ENCODE results near the gene ARFGEF3.

The ARFGEF3 gene

DNA sequence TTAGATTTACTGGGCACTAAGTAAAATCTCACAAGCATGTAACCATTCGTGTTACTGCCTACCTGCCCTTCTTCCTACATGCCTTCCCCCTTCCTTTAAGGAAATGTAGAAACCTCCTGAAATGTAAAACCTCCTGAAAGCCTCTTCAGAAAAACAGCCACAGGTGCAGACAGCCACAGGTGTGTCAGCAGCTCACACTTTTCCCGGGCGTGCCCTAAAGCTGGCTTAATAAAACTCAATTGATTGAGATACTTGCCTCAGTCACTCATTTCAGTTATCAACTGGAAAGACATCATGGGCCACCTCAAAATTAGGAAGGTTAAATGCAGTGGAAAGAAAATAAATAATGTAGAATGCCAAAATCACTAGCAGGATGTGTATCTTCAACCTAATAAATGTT lies 79.6 kb downstream of the ARFGEF3 start:
- DNase-seq (ENCODE audit: insufficient read length, low spot score) (no peak), FAIRE-seq (no peak)
- TF ChIP-seq CTCF (IDR thresholded peaks at IDR 0.05; ENCODE audit: insufficient read depth, missing control alignments): no peak

DNA sequence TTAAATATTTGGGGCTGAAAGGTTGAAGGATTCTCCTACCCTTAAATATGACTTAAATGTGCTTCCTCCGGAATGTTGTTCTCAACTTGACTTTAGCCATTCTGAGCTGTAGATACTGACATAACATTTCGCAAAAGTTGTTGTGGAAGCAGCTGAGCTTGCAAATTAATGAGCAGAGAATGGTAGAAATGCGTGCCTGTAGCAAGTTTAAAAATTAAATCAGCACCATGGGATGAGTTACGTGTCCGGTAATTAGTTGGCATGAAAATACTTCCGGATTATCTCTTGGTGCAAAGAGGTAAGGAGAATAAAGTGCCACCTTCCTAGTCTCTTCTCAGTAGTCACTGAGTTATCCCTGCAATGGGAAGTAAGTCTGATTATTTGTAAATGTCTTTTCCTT lies 80.2 kb downstream of the ARFGEF3 start:
- no peak for DNase-seq (ENCODE audit: insufficient read length, low spot score)
- TF ChIP-seq CTCF (IDR thresholded peaks at IDR 0.05; ENCODE audit: insufficient read depth, missing control alignments): no peak
- no peak for FAIRE-seq

DNA sequence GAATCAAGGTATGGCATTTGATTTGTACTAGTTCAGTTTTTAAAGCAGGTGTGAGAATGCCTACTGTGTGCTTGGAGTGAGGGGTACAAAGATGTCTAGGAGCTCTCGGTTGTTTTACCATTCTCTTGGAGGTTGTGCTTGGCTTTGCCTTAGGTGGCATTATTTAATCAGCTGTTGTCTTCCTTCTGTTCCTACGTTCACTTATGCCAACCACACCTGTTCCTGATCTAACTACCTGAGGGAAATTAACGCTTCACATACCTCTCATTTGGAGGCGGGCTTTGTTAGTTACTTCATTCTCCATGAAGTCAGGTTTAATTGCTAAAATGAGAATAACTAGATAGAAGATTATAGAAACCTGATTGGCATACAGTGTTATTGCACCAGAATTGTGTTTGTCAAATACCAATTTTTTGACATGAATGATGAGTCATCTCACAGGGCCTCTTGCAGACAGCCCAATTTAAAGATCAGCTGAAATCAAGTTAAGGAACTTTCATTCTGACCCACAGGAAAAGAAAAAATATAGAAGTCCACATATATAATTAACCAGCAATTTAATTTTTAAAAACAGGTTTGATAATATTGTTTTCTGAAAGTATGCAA lies 81.4 kb downstream of the ARFGEF3 start:
- FAIRE-seq (no peak), DNase-seq (ENCODE audit: insufficient read length, low spot score) (no peak)
- TF ChIP-seq CTCF (IDR thresholded peaks at IDR 0.05; ENCODE audit: insufficient read depth, missing control alignments): no peak

- FAIRE-seq: no peak
- no peak for DNase-seq (ENCODE audit: insufficient read length, low spot score)
- TF ChIP-seq CTCF (IDR thresholded peaks at IDR 0.05; ENCODE audit: insufficient read depth, missing control alignments): no peak
Measured at GRCh38 chr6:138245751-138246150, 84.0 kb downstream of the ARFGEF3 start.

GRCh38 chr6:138246650-138247440 lies 85.1 kb downstream of the ARFGEF3 start:
- FAIRE-seq (no peak), DNase-seq (ENCODE audit: insufficient read length, low spot score) (no peak)
- TF ChIP-seq CTCF (IDR thresholded peaks at IDR 0.05; ENCODE audit: insufficient read depth, missing control alignments): no peak

- TF ChIP-seq CTCF (IDR thresholded peaks at IDR 0.05; ENCODE audit: insufficient read depth, missing control alignments): no peak
- no peak for FAIRE-seq
- DNase-seq (ENCODE audit: insufficient read length, low spot score): no peak
Measured at GRCh38 chr6:138248011-138248410, 86.3 kb downstream of the ARFGEF3 start.

- DNase-seq (ENCODE audit: insufficient read length, low spot score) (no peak), FAIRE-seq (no peak)
- no peak for TF ChIP-seq CTCF (IDR thresholded peaks at IDR 0.05; ENCODE audit: insufficient read depth, missing control alignments)
Measured at GRCh38 chr6:138248878-138249277, 87.1 kb downstream of the ARFGEF3 start.

All from D721Med (cell line).